Lung (tissue), 12 donors: ENCODE results near the gene COL12A1. TPM values are rescaled to one million over a fixed set of nuclear protein-coding genes. Genes with fewer than 3 reads are reported as not detected.
A peak's percentile ranks its signal among the peaks of the same experiment; 100 is the strongest.

Experiments
- ATAC-seq: fragments of 200-7000 bp; cut with Tn5 transposase; one replicate; pipeline ENCODE4 v1.9.1; 2020; ENCODE audit warnings: moderate number of reproducible peaks; ENCODE audit not compliant: insufficient read depth, low FRiP score
- DNase-seq, 3 donors: peaks; one replicate each; pipeline ENCODE4 v3.0.0-alpha.2; 2013 to 2017
- H3K27ac ChIP-seq, 2 donors: one replicate each; pipeline ENCODE4 v1.5.1; 2013; ENCODE audit warnings: mild to moderate bottlenecking in 2 of 2, moderate library complexity in 2 of 2, control low read depth in 1 of 2, inconsistent platforms in 1 of 2, low read depth in 1 of 2, low read length in 1 of 2
- H3K27me3 ChIP-seq, 3 donors: one replicate each; pipeline ENCODE4 v1.5.1; 2013; ENCODE audit warnings: low read length in 2 of 3; ENCODE audit not compliant: control insufficient read depth in 3 of 3, insufficient read depth in 3 of 3
- H3K36me3 ChIP-seq, 4 donors: one replicate each; pipeline ENCODE4 v1.5.1; 2013; ENCODE audit warnings: low read length in 4 of 4, mild to moderate bottlenecking in 1 of 4, moderate library complexity in 1 of 4; ENCODE audit not compliant: control insufficient read depth in 4 of 4, insufficient read depth in 4 of 4
- H3K4me1 ChIP-seq, 5 donors: one replicate each; pipeline ENCODE4 v1.5.1; 2013; ENCODE audit warnings: low read length in 5 of 5, mild to moderate bottlenecking in 2 of 5, moderate library complexity in 1 of 5; ENCODE audit not compliant: control insufficient read depth in 5 of 5, insufficient read depth in 5 of 5
- H3K4me3 ChIP-seq: one replicate; pipeline ENCODE4 v1.5.1; 2013; ENCODE audit warnings: mild to moderate bottlenecking, control low read depth, moderate library complexity
- H3K9ac ChIP-seq, 2 donors: one replicate each; pipeline ENCODE4 v1.5.1; 2013; ENCODE audit warnings: low read length in 2 of 2, control low read depth in 1 of 2; ENCODE audit not compliant: insufficient read depth in 1 of 2
- H3K9me3 ChIP-seq, 4 donors: one replicate each; pipeline ENCODE4 v1.5.1; 2013; ENCODE audit warnings: low read length in 3 of 4, mild to moderate bottlenecking in 1 of 4, moderate library complexity in 1 of 4; ENCODE audit not compliant: control insufficient read depth in 4 of 4, insufficient read depth in 3 of 4
- WGBS, 2 donors: extraction: QIAGEN DNeasy Blood & Tissue Kit; methylation state at CpG; one replicate each; pipeline ENCODE4 v1.1.7; 2013; 5-methylcytosine and 5-hydroxymethylcytosine counted together
- polyA plus RNA-seq, 2 donors: library from polyadenylated mRNA; stranded (reverse); fragments of 200-250 nt; gene quantifications; one replicate each; pipeline ENCODE4 v1.2.1, GENCODE V29; 2013
- total RNA-seq, 2 donors: library from RNA; depleted of rRNA in 1 of 2; stranded (reverse); fragments of >200 nt in 1 of 2; gene quantifications; one replicate each; pipeline ENCODE4 v1.2.1, GENCODE V29; 2014 to 2021
- TF ChIP-seq, protein P1 (sequence below): IDR thresholded peaks from 2 replicates; pipeline ENCODE4 v1.5.1; 2012; ENCODE audit warnings: mild to moderate bottlenecking; ENCODE audit errors: control extremely low read depth, extremely low read depth
- donor health status: control.
- donor health status: control.
- donor health status: Bipolar disorder and iron deficiency.
- donor health status: healthy.
- donor health status: DM: yes; HTN: yes; CAD: no.

Gene COL12A1
- total and polyA plus RNA-seq, 4 donors: 10.6 to 75.7 (median 29.7) TPM

DNA sequence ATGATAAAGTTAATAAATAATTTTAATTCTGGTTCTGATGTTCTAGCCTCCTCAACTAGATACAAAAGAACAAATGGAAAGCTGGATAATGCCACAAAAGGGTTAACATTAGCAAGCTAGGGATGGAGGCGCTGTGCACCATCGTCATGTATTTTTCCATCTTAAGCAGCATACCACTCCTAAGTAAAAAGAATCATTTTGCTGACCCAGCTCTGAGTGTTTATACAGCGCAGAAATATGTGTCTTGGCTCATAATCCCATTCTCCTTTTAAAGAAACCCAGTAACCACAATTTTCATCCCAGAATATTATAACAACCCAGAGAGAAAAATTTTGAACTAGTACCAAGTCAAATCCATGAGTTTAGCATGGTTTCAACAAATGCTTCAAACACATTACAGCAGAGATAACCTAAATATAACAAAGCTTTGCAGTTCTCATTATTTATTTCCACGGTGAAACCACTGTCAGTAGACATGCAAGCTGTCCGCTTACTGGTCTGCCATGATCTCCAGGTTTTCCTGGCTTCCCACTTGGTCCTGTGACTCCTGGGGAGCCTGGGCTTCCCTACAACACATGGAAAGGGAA lies 111.1 kb downstream of the COL12A1 start:
- no peak overlapping the region for H3K9ac ChIP-seq
- H3K27me3 ChIP-seq: no peaks in the 10 kb centered on the region
- H3K4me3 ChIP-seq: no peak overlapping the region
- H3K4me1 ChIP-seq: peaks cover 0 to 25% (median 2%) of the 10 kb centered on the region in 5 donors
- H3K36me3 ChIP-seq: no peaks in the 10 kb centered on the region
- DNase-seq (peak; percentile 46 to 92 (median 91)), ATAC-seq (no peak)
- TF ChIP-seq, protein P1, sequence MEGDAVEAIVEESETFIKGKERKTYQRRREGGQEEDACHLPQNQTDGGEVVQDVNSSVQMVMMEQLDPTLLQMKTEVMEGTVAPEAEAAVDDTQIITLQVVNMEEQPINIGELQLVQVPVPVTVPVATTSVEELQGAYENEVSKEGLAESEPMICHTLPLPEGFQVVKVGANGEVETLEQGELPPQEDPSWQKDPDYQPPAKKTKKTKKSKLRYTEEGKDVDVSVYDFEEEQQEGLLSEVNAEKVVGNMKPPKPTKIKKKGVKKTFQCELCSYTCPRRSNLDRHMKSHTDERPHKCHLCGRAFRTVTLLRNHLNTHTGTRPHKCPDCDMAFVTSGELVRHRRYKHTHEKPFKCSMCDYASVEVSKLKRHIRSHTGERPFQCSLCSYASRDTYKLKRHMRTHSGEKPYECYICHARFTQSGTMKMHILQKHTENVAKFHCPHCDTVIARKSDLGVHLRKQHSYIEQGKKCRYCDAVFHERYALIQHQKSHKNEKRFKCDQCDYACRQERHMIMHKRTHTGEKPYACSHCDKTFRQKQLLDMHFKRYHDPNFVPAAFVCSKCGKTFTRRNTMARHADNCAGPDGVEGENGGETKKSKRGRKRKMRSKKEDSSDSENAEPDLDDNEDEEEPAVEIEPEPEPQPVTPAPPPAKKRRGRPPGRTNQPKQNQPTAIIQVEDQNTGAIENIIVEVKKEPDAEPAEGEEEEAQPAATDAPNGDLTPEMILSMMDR: no peak
- H3K27ac ChIP-seq: no peak overlapping the region
- H3K9me3 ChIP-seq: no peaks in the 10 kb centered on the region
- 58 to 77% methylated on average over 5 of the region's 5 CpGs for WGBS, 2 donors

DNA sequence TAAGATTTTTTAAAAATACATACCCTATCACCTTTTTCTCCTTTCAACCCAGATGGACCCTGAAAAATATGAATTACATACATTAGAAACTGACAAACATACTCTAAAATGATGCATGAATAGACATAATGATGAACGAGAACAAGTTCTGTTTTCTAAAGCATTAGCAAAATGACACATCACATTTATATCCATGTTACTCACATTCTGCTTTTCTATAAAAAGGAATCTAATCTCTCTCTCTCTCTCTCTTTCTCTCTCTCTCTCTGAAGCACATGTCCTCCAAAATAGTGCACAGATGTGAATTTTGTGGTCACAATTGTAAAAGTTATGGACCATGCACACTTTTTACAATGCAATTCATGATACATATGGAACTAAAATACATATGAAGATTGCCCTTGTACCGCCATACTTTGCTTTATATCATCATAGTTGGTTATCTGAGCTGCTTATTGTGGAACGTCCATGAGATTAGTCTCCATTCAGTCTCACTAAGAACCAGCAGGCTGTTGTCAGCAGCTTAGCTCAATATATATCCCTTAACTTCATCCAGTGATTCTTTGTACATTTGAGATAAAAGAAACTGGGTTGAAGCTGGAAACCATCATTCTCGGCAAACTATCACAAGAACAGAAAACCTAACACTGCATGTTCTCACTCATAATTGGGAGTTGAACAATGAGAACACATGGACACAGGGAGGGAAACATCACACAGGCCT lies 114.2 kb downstream of the COL12A1 start:
- H3K27ac ChIP-seq: no peak overlapping the region
- DNase-seq (no peak), ATAC-seq (no peak)
- no peak overlapping the region for H3K4me3 ChIP-seq
- WGBS, 2 donors: 93 to 94% methylated on average over 4 of the region's 4 CpGs
- H3K36me3 ChIP-seq: no peaks in the 10 kb centered on the region
- TF ChIP-seq, protein P1: no peak
- no peaks in the 10 kb centered on the region for H3K27me3 ChIP-seq
- H3K9me3 ChIP-seq: no peaks in the 10 kb centered on the region
- H3K4me1 ChIP-seq: peaks cover 0 to 20% (median 6%) of the 10 kb centered on the region in 5 donors
- H3K9ac ChIP-seq: no peak overlapping the region

- DNase-seq (peak in 1 of 3 donors; percentile 53), ATAC-seq (no peak)
- Histone ChIP-seq H3K27ac (no peak overlapping the region), H3K27me3 (no peaks in the 10 kb centered on the region), H3K4me3 (no peak overlapping the region), H3K4me1 (peaks cover 0 to 20% (median 6%) of the 10 kb centered on the region in 5 donors), H3K36me3 (no peaks in the 10 kb centered on the region), H3K9ac (no peak overlapping the region), H3K9me3 (no peaks in the 10 kb centered on the region)
- 80 to 97% methylated on average over 1 of the region's 1 CpG for WGBS, 2 donors
- TF ChIP-seq, protein P1: no peak
Measured at GRCh38 chr6:75090576-75090975, 115.3 kb downstream of the COL12A1 start.
